HTERT RPE-1 (cell line): ENCODE results near the gene RALGPS1.
"Not testable (repeated sequence)": the region's sequence is repeated elsewhere in the genome, so short reads cannot be mapped to it uniquely, and the experiment has no call there.

Experiments
- in situ Hi-C: fragments of 300-500 bp; cut with MboI; formaldehyde crosslinking; loops from 4 replicates; pipeline ENCODE4 v1.14.3; 2020; ENCODE audit warnings: low sequenced_read_pairs

Gene RALGPS1

GRCh38 chr9:127132921-127133647 lies 218.5 kb downstream of the RALGPS1 start:
- in situ Hi-C loops, result no loop called here

- in situ Hi-C loops, result no loop called here
Measured at GRCh38 chr9:127133739-127134167, 219.2 kb downstream of the RALGPS1 start.

- in situ Hi-C loops, result no loop called here
Measured at GRCh38 chr9:127135056-127135745, 220.6 kb downstream of the RALGPS1 start.

- in situ Hi-C loops, result no loop called here
Measured at GRCh38 chr9:127136081-127136879, 221.7 kb downstream of the RALGPS1 start.

GRCh38 chr9:127136880-127137639 lies 222.5 kb downstream of the RALGPS1 start:
- in situ Hi-C loops, result no loop called here

- in situ Hi-C loops, result no loop called here
Measured at GRCh38 chr9:127137640-127138360, 223.2 kb downstream of the RALGPS1 start.

- in situ Hi-C loops, result no loop called here
Measured at GRCh38 chr9:127138444-127138843, 223.9 kb downstream of the RALGPS1 start.

GRCh38 chr9:127139071-127139731 lies 224.6 kb downstream of the RALGPS1 start:
- in situ Hi-C loops, result no loop called here

- in situ Hi-C loops, result no loop called here
Measured at GRCh38 chr9:127139775-127140174, 225.2 kb downstream of the RALGPS1 start.

- in situ Hi-C loops, result no loop called here
Measured at GRCh38 chr9:127140181-127140580, 225.6 kb downstream of the RALGPS1 start.

GRCh38 chr9:127140842-127141675 lies 226.5 kb downstream of the RALGPS1 start:
- in situ Hi-C loops, result no loop called here

GRCh38 chr9:127142291-127142690 lies 227.7 kb downstream of the RALGPS1 start:
- in situ Hi-C loops, result no loop called here

- in situ Hi-C loops, result no loop called here
Measured at GRCh38 chr9:127142931-127143464, 228.4 kb downstream of the RALGPS1 start.

- in situ Hi-C loops, result no loop called here
Measured at GRCh38 chr9:127143920-127144465, 229.4 kb downstream of the RALGPS1 start.

GRCh38 chr9:127144670-127145445 lies 230.3 kb downstream of the RALGPS1 start:
- in situ Hi-C loops, result no loop called here

GRCh38 chr9:127146841-127147240 lies 232.3 kb downstream of the RALGPS1 start:
- in situ Hi-C loops, result not testable (repeated sequence)

- in situ Hi-C loops, result no loop called here
Measured at GRCh38 chr9:127147251-127147650, 232.7 kb downstream of the RALGPS1 start.
